NCI-H345 treated with DMSO at 0.1 percent for 48 hours (cell line): Measurements from ENCODE around the gene CARMIL1.

Experiments
- DNase-seq: peaks from one replicate; lab custom pipeline; 2025; ENCODE audit not compliant: unreplicated experiment; lab: John Stamatoyannopoulos, UW

Gene CARMIL1

GRCh38 chr6:25497383-25498040 lies 218.3 kb downstream of the CARMIL1 start:
- DNase-seq = no peak

DNA sequence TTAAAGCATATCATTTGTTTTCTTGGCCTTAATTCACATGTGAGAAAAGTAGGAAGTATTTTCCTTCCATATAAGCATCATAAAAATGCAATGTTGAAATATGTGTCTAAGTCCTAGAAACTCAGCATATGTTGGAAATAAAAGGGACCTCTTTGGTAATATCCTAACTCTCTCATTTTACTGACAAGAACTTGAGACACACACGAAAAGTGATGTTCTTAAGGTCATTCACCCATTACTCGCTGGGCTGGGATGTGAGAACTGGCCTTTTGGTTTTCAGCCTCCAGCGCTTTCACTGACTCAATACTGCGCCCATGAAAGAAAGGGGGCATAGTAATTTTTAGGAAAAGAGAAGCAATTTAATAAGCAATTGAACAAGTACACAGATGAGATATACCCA lies 219.3 kb downstream of the CARMIL1 start:
- no peak for DNase-seq

GRCh38 chr6:25499615-25500235 lies 220.6 kb downstream of the CARMIL1 start:
- DNase-seq = no peak

DNA sequence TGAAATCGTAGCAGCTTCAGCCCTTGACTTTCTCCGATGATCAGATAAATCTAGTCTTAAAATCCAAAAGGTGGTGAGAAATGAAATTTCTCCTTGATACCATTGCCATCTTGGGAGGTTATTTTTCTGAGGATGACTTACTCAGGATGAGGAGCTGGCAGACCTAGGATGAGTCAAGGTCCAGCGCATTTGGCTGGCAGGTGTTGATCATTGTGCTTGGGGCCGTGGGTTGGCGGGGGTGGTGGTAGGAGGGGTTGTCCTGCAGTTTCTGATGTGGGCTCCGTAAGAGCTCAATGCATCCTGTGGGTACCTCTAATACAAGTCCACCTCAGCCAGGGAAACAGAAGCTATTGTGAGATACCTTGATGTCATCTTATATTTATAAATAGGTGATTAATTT lies 224.5 kb downstream of the CARMIL1 start:
- DNase-seq = no peak

DNA sequence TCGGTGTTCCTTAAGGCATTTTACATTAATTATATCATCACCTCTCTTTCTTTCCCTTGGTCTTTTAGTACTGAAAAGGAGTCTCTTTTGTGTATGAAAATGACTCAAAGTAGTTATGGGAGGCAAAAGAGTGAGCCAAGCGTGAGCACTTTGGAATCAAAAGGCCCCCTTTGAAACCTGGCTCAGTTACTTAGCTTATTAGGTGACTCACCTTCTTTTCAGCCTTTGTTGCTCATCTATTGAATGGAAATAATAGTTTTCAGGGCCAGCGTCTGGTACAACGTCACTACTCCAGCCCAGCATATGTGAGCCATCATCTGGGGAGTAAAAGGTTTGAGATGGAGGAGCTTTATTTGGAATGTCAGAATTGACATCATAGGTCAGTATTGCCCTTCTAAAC lies 225.5 kb downstream of the CARMIL1 start:
- no peak for DNase-seq

DNA sequence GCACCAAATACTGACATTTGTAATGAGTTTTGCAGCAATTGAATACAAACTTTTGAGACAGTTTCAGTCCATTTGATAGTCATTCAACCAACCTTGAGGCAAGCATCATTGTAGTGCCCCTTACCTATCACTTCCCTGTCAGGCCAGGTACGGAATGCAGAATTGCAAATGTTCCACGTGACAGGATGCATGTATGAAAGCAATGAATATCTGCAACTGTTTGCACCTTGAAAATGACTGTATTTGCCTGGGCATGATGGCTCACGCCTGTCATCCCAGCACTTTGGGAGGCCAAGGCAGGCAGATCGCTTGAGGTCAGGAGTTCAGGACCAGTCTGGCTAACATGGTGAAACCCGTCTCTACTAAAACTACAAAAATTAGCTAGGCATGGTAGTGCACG lies 226.8 kb downstream of the CARMIL1 start:
- DNase-seq = no peak

DNA sequence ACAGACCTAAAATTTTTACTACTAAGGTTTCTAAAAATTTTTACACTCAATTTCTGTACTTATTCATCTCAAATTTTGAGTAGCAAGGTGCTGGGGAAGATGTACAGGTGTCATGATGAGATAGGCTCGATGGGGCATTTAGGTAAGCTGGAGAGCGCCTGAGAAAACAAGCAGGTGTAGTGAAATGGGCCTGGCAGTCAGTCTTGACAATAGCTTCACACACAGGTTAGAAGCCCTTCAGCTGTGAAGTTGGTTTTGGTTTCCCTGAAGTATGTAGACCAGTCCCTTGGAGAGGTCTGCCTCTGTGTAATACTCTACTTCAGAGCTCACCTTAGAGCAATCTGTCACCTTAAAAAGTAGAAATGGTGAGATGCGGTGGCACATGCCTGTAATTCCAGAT lies 228.9 kb downstream of the CARMIL1 start:
- no peak for DNase-seq

DNA sequence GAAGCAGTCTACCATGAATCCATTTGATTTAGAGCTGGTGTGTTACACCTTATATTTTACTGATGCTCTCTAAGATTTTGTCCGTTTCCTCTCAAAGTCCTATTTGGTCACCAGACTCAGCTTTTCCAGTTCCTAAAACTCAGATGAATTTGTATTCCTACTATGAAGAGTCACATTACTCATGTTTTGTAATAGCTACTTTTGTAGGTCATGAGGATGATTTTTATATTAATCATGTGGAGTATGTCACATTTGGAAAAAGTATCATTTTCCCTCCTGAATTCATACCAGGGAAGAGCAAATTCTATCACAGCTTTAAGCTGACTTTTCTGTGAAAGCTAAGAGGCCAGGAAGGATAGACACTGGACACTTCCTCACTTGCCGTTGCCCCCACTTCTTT lies 232.2 kb downstream of the CARMIL1 start:
- DNase-seq = no peak

GRCh38 chr6:25512560-25512959 lies 233.4 kb downstream of the CARMIL1 start:
- no peak for DNase-seq

DNA sequence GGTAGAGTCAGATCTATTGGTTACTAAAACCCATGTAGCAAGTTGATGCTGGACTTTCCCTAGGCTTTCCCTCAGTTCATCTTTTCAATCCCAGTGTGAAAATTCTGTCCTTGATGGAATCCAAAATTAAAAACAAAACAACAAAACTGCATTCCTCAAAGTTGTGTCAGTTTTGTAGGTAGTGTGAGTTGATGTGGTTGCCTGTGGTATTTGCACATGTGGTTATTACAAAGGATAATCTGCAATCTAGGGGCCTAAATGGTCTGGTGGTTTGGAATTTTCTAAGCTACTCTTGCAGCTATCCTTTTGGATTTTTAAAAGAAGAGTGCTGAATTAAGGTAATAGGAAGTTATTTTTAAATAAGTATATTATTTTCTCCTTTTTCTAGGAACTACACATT lies 240.7 kb downstream of the CARMIL1 start:
- DNase-seq = no peak

DNA sequence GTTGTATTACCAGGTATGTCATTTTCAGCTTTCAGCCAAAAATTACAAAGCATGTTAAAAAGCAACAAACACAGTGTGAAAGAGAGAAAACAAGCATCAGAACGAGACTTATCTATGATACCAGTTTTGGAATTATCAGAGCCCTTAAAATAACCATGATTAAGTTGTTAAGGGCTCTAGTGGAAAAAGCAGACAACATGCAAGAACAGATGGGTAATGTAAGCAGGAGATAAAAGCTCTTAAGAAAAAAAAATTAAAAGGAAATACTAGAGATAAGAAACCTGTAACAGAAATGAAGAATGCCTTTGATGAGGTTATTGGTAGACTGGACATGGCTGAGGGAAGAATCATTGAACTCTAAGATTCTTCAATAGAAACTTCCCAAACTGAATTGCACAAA lies 245.4 kb downstream of the CARMIL1 start:
- DNase-seq = no peak

DNA sequence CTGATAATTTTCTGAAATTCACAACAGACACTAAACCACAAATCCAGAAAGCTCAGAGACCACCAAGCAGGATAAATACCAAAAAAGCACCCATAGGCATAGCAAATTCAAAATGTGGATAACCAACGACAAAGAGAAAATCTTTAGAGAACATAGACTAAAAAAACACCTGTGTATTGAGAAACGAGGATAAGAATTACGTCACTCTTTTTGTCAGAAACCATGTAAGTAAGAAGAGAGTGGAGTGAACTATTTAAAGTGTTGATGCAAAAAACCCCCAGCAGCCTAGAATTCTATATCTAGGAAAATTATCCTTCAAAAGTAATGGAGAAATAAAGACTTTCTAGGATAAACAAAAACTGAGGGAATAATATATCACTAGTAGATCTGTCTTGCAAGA lies 245.9 kb downstream of the CARMIL1 start:
- no peak for DNase-seq

GRCh38 chr6:25534942-25535631 lies 255.9 kb downstream of the CARMIL1 start:
- DNase-seq = no peak

DNA sequence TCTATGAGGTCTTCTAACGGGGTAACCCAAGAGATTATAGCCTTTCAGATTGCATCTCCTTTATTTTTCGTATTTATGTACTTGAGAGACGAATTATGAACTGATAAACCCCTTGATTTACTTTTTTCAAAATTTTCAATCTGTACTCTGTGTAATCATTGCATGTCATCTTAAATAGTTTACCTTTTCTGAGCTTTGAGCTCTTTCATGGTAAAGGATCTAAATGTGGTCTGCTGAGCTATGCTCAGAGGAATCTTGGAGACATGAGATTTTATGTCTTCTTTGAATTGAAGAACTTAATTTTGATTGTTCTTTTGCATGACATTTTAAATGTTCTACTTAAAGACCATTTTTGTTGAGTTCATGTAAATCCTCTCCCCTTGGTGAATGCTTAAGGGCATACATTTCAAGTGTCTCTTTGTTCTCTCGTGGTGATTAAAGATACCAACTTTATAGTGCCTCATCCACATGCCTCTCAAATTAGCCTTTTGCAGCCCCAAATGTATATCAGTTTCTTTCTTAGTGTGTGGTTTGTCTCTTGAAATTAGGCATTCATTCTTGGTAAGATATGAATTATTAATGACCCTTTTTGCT lies 256.6 kb downstream of the CARMIL1 start:
- DNase-seq = no peak

DNA sequence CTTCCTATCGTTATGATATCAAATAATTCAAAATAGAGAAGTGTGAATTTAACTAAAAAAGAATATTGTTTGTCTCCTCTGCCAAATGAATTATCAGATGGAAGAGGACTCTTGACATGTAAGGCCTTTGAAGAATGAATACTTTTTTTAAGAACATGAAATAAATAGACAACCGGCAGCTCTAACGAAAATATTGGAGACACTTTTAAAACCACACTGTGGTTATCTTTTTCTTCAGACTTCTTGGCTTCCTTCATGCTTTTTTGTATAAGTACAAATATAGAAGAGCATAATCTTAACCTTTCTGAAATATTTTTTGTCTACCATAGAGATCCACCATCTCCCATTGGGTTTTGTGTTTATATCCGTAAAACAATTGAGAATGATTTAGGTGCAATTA lies 257.6 kb downstream of the CARMIL1 start:
- no peak for DNase-seq

- DNase-seq = no peak
These were observed 258.3 kb downstream of the CARMIL1 start for GRCh38 chr6:25537349-25538018.

DNA sequence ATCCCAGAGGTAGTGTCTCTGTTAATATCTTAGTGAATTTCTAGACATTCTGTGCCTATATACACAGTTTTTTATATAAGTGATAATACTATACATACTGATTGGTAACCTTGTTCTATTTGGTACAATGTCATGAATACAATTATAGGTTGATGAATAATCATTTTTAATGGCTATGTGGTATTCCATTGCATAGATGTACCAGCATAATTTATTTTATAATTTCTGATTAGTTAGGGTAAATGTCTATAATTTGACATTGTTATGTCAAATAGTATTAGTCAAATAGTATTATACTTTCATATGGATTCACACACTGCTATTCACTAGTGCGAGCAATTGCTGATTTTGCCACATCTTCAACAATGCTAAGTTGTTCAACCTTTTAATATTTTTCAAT lies 262.1 kb downstream of the CARMIL1 start:
- no peak for DNase-seq

DNA sequence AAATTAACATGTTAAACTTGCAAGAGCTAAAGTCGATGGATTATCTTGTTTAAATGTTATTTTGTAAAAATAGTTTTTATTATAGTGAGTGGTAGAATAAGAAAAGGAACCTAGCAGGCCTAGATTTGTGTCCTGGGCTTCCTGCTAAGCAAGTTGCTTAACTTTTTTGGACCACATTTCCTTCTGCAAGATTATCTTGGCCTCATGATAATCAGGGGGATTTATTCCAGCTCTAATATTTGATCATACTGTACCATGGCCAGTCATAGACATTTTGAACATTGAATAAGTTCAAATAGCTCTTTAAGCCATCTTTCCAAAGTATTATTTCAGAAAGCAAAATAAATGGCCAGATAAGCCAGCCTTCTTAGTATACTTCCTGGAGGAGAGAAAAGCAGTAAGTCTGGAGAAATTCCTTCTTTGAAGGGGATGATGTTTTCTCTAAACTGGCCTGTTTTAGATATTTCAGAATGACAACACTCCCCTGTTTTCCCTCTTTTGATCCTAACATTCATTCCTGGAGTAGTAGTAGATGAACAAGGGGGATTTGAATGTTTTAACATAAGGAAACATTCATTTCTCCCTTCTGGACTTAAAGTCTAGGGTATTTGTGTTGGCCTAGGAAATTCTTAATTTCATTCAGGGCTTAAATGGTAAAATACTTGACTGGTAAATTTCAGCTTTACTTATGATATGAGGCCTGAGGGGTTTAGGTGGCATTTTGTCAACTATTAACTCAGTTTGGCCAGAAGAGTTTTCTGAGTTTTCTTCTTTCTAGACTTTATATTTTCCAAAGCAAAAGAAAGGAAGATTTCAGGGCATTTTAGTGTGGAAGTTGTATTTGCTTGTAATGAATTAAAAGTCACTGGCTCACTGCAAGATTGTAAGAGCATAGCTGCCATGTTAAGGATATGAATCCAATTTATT lies 264.1 kb downstream of the CARMIL1 start:
- no peak for DNase-seq

DNA sequence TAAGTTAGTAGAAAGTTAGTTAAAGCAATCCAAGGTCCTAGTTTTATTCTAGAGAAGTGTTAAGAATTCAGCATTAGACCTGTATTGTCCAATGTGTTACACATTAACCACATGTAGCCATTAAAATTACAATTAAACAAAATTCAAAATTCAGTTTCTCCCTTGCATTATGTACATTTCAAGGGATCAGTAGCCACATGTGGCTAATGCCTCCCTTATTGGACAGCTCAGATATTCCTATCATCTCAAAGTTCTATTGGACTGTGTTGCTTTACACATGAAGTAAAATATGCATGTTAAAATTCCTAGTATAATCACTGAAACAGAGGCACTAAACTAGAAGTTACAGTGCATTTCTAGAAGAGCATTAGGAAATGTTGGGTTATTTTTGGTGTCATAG lies 265.7 kb downstream of the CARMIL1 start:
- DNase-seq = no peak

- no peak for DNase-seq
These were observed 268.6 kb downstream of the CARMIL1 start for GRCh38 chr6:25547797-25548196.

GRCh38 chr6:25548451-25548850 lies 269.3 kb downstream of the CARMIL1 start:
- DNase-seq = no peak
